Measurements from ENCODE around the gene NPEPL1. TPM values are rescaled to one million over a fixed set of nuclear protein-coding genes. Genes with fewer than 3 reads are reported as not detected.

NPEPL1 gene
- total RNA-seq, 1 experiment from 2014 or later, result 23.4 TPM

- Mint-ChIP-seq H3K27me3 (ENCODE audit: insufficient read depth, unreplicated experiment) (no peaks in the 10 kb centered on the region), H3K27ac (ENCODE audit: low read depth, unreplicated experiment) (no peak overlapping the region), H3K9me3 (ENCODE audit: unreplicated experiment) (no peaks in the 10 kb centered on the region), H3K4me3 (ENCODE audit: unreplicated experiment) (no peak overlapping the region), H3K36me3 (ENCODE audit: insufficient read depth, unreplicated experiment) (peaks cover 16% of the 10 kb centered on the region), H3K4me1 (ENCODE audit: insufficient read depth, unreplicated experiment) (no peaks in the 10 kb centered on the region)
- DNase-seq (ENCODE audit: unreplicated experiment), result no peak
- intact Hi-C loops (cut with micrococcal nuclease), result no loop called here
- no peak for TF ChIP-seq CTCF (IDR thresholded peaks at IDR 0.05; ENCODE audit: unreplicated experiment)
- CTCF ChIA-PET, result interaction anchor here (0.6 to 0.7 kb wide), 2 partner anchors 47 to 82 kb away, joined by 3 read pairs; no protein-coding TSS in a partner anchor
- POLR2A ChIA-PET, result no interaction called here
- BruUV-seq (replicated peaks), result no TSS peak
Observed at GRCh38 chr20:58708246-58708931, 15.8 kb downstream of the NPEPL1 start.

GRCh38 chr20:58709013-58709702 is 16.6 kb downstream of the NPEPL1 start:
- intact Hi-C loops (cut with micrococcal nuclease), result no loop called here
- Mint-ChIP-seq H3K27ac (ENCODE audit: low read depth, unreplicated experiment) (no peak overlapping the region), H3K27me3 (ENCODE audit: insufficient read depth, unreplicated experiment) (no peaks in the 10 kb centered on the region), H3K4me1 (ENCODE audit: insufficient read depth, unreplicated experiment) (no peaks in the 10 kb centered on the region), H3K9me3 (ENCODE audit: unreplicated experiment) (no peaks in the 10 kb centered on the region), H3K4me3 (ENCODE audit: unreplicated experiment) (no peak overlapping the region), H3K36me3 (ENCODE audit: insufficient read depth, unreplicated experiment) (peaks cover 11% of the 10 kb centered on the region)
- ChIA-PET POLR2A (no interaction called here), CTCF (interaction anchor here (0.6 to 0.7 kb wide), 2 partner anchors 46 to 82 kb away, joined by 3 read pairs; no protein-coding TSS in a partner anchor)
- BruUV-seq (replicated peaks), result no TSS peak
- no peak for DNase-seq (ENCODE audit: unreplicated experiment)
- no peak for TF ChIP-seq CTCF (IDR thresholded peaks at IDR 0.05; ENCODE audit: unreplicated experiment)

- H3K27me3 Mint-ChIP-seq (ENCODE audit: insufficient read depth, unreplicated experiment), result no peaks in the 10 kb centered on the region
- ChIA-PET POLR2A (no interaction called here), CTCF (no interaction called here)
- intact Hi-C loops (cut with micrococcal nuclease), result no loop called here
- DNase-seq (ENCODE audit: unreplicated experiment), result no peak
- no peak overlapping the region for H3K4me3 Mint-ChIP-seq (ENCODE audit: unreplicated experiment)
- H3K4me1 Mint-ChIP-seq (ENCODE audit: insufficient read depth, unreplicated experiment), result no peaks in the 10 kb centered on the region
- TF ChIP-seq CTCF (IDR thresholded peaks at IDR 0.05; ENCODE audit: unreplicated experiment), result no peak
- no peak overlapping the region for H3K27ac Mint-ChIP-seq (ENCODE audit: low read depth, unreplicated experiment)
- H3K9me3 Mint-ChIP-seq (ENCODE audit: unreplicated experiment), result no peaks in the 10 kb centered on the region
- H3K36me3 Mint-ChIP-seq (ENCODE audit: insufficient read depth, unreplicated experiment), result peaks cover 9% of the 10 kb centered on the region
- BruUV-seq (replicated peaks), result no TSS peak
Observed at GRCh38 chr20:58709703-58710039, 17.1 kb downstream of the NPEPL1 start.

GRCh38 chr20:58710481-58711265 is 18.1 kb downstream of the NPEPL1 start:
- no peak for DNase-seq (ENCODE audit: unreplicated experiment)
- ChIA-PET CTCF (interaction anchor here (0.6 kb wide), 1 partner anchor 8 kb away, joined by 3 read pairs; no protein-coding TSS in a partner anchor), POLR2A (no interaction called here)
- Mint-ChIP-seq H3K4me3 (ENCODE audit: unreplicated experiment) (no peak overlapping the region), H3K27ac (ENCODE audit: low read depth, unreplicated experiment) (no peak overlapping the region), H3K4me1 (ENCODE audit: insufficient read depth, unreplicated experiment) (no peaks in the 10 kb centered on the region), H3K36me3 (ENCODE audit: insufficient read depth, unreplicated experiment) (peaks cover 7% of the 10 kb centered on the region), H3K9me3 (ENCODE audit: unreplicated experiment) (no peaks in the 10 kb centered on the region), H3K27me3 (ENCODE audit: insufficient read depth, unreplicated experiment) (no peaks in the 10 kb centered on the region)
- TF ChIP-seq CTCF (IDR thresholded peaks at IDR 0.05; ENCODE audit: unreplicated experiment), result no peak
- BruUV-seq (replicated peaks), result no TSS peak
- intact Hi-C loops (cut with micrococcal nuclease), result no loop called here

All from MCF 10A (cell line).